CD14-positive monocyte (primary cell): ENCODE measurements around the gene NLGN1. TPM values are rescaled to one million over a fixed set of nuclear protein-coding genes. Genes with fewer than 3 reads are reported as not detected.

Source experiments
- DNase-seq, 3 donors: peaks; one replicate each; pipeline ENCODE4 v3.0.0-alpha.2; 2011 to 2022
- H2AFZ ChIP-seq: 2 replicates; pipeline ENCODE4 v1.6.0; 2012; ENCODE audit warnings: mild to moderate bottlenecking, low read depth, low read length, inconsistent platforms; ENCODE audit not compliant: insufficient read depth, poor library complexity, severe bottlenecking
- H3K27ac ChIP-seq, 2 donors: 1 replicate in 1 of 2; 2 replicates in 1 of 2; pipeline ENCODE4 v1.5.1; 2012 to 2013; ENCODE audit warnings: low read length in 2 of 2, control low read depth in 1 of 2, inconsistent platforms in 1 of 2, low read depth in 1 of 2, mild to moderate bottlenecking in 1 of 2
- H3K27me3 ChIP-seq, 2 donors: one replicate each; pipeline versions ENCODE4 v1.6.0 to v1.6.1; 2011 to 2013; ENCODE audit warnings: low read length in 2 of 2; ENCODE audit not compliant: control insufficient read depth in 2 of 2, insufficient read depth in 2 of 2
- H3K36me3 ChIP-seq, 2 donors: replicated peaks in 1 of 2; 1 replicate in 1 of 2; 2 replicates in 1 of 2; pipeline versions ENCODE4 v1.5.1 to v1.6.1; 2012 to 2013; ENCODE audit warnings: low read length in 2 of 2, control low read depth in 1 of 2, inconsistent platforms in 1 of 2, mild to moderate bottlenecking in 1 of 2; ENCODE audit not compliant: insufficient read depth in 2 of 2, control insufficient read depth in 1 of 2
- H3K4me1 ChIP-seq, 2 donors: 1 replicate in 1 of 2; 2 replicates in 1 of 2; pipeline versions ENCODE4 v1.5.1 to v1.6.1; 2012 to 2013; ENCODE audit warnings: low read length in 2 of 2, control low read depth in 1 of 2, inconsistent platforms in 1 of 2, mild to moderate bottlenecking in 1 of 2, moderate library complexity in 1 of 2; ENCODE audit not compliant: insufficient read depth in 2 of 2, control insufficient read depth in 1 of 2
- H3K4me2 ChIP-seq: replicated peaks from 2 replicates; pipeline ENCODE3; 2012; ENCODE audit warnings: low read length, moderate library complexity, mild to moderate bottlenecking; ENCODE audit not compliant: poor library complexity, severe bottlenecking; ENCODE audit errors: extremely low read depth
- H3K4me3 ChIP-seq, 3 experiments: fragments of 200-600 bp in 1 of 3; sonication (generic) in 1 of 3; replicated peaks in 1 of 3; 1 replicate in 2 of 3; 2 replicates in 1 of 3; pipeline ENCODE4 v1.5.1; 2011 to 2013; ENCODE audit warnings: low read length in 3 of 3, mild to moderate bottlenecking in 3 of 3, control low read depth in 2 of 3, low read depth in 2 of 3, inconsistent platforms in 1 of 3, moderate library complexity in 1 of 3
- H3K79me2 ChIP-seq: 2 replicates; pipeline ENCODE4 v1.6.0; 2012; ENCODE audit warnings: mild to moderate bottlenecking, control low read depth, inconsistent platforms, low read length, moderate library complexity; ENCODE audit not compliant: insufficient read depth
- H3K9ac ChIP-seq: 2 replicates; pipeline ENCODE4 v1.6.0; 2017; ENCODE audit warnings: low read length, mild to moderate bottlenecking; ENCODE audit not compliant: insufficient read depth, poor library complexity, severe bottlenecking
- H3K9me3 ChIP-seq, 2 donors: replicated peaks in 1 of 2; 1 replicate in 1 of 2; 2 replicates in 1 of 2; pipeline versions ENCODE4 v1.5.1 to v1.6.1; 2012 to 2013; ENCODE audit warnings: low read length in 2 of 2, control low read depth in 1 of 2; ENCODE audit not compliant: control insufficient read depth in 1 of 2, insufficient read depth in 1 of 2
- H4K20me1 ChIP-seq: 2 replicates; pipeline ENCODE4 v1.6.0; 2012; ENCODE audit warnings: mild to moderate bottlenecking, low read length, control low read depth, moderate library complexity; ENCODE audit not compliant: insufficient read depth
- H3K27ac Mint-ChIP-seq, 7 donors: one replicate each; pipeline ENCODE4 v1.8.0; 2020; ENCODE audit warnings: mild to moderate bottlenecking in 7 of 7, mixed read lengths in 7 of 7, moderate library complexity in 6 of 7, inconsistent platforms in 2 of 7
- H3K27me3 Mint-ChIP-seq, 3 donors: one replicate each; pipeline ENCODE4 v1.8.0; 2021 to 2022; ENCODE audit warnings: low read depth in 3 of 3, mild to moderate bottlenecking in 3 of 3, mixed read lengths in 3 of 3, moderate library complexity in 3 of 3, inconsistent platforms in 1 of 3
- H3K36me3 Mint-ChIP-seq, 2 donors: one replicate each; pipeline ENCODE4 v1.8.0; 2020; ENCODE audit warnings: mixed read lengths in 2 of 2, inconsistent platforms in 1 of 2, mild to moderate bottlenecking in 1 of 2
- H3K4me1 Mint-ChIP-seq: one replicate; pipeline ENCODE4 v1.8.0; 2020; ENCODE audit warnings: mild to moderate bottlenecking, mixed read lengths
- H3K4me3 Mint-ChIP-seq, 2 donors: one replicate each; pipeline ENCODE4 v1.8.0; 2020; ENCODE audit warnings: mild to moderate bottlenecking in 2 of 2, mixed read lengths in 2 of 2, moderate library complexity in 1 of 2
- H3K9me3 Mint-ChIP-seq, 7 donors: one replicate each; pipeline ENCODE4 v1.8.0; 2020 to 2022; ENCODE audit warnings: mixed read lengths in 7 of 7, mild to moderate bottlenecking in 6 of 7, moderate library complexity in 6 of 7, inconsistent platforms in 2 of 7
- CTCF ChIP-seq: fragments of 200-600 bp; IDR thresholded peaks from one replicate; pipeline ENCODE4 v1.8.0; 2022; ENCODE audit warnings: antibody characterized with exemption, mild to moderate bottlenecking
- WGBS: methylation state at CpG from one replicate; pipeline ENCODE4 v1.1.5; 2013; ENCODE audit warnings: missing lambda C conversion rate; ENCODE audit not compliant: insufficient coverage; 5-methylcytosine and 5-hydroxymethylcytosine counted together
- intact Hi-C, 2 donors: fragments of 100-400 bp; cut with micrococcal nuclease; formaldehyde crosslinking; loops; one replicate each; pipeline versions ENCODE4 v1.15.0 to v1.15.1; 2023
- polyA plus RNA-seq, 3 donors: library from polyadenylated mRNA; depleted of rRNA in 1 of 3; unstranded in 2 of 3; stranded (reverse) in 1 of 3; fragments of 300-500 nt in 2 of 3; fragments of >200 nt in 1 of 3; fragmentation: Illumina TruSeq in 2 of 3; gene quantifications; 1 replicate in 2 of 3; 2 replicates in 1 of 3; pipeline ENCODE4 v1.2.3, GENCODE V29; 2012 to 2021

The NLGN1 gene
- polyA plus RNA-seq, 3 donors: not detected

GRCh38 chr3:174072675-174073074, 675.1 kb downstream of the NLGN1 start:
- H3K27ac ChIP-seq: no peak overlapping the region
- no peak for TF ChIP-seq CTCF
- H4K20me1 ChIP-seq: no peaks in the 10 kb centered on the region
- Mint-ChIP-seq H3K9me3 (peaks cover 0 to 5% (median 3%) of the 10 kb centered on the region in 7 donors), H3K4me3 (no peak overlapping the region), H3K4me1 (no peaks in the 10 kb centered on the region), H3K36me3 (no peaks in the 10 kb centered on the region), H3K27ac (no peak overlapping the region), H3K27me3 (no peaks in the 10 kb centered on the region)
- no peak overlapping the region for H3K9ac ChIP-seq
- no peak overlapping the region for H3K4me3 ChIP-seq
- no peaks in the 10 kb centered on the region for H3K36me3 ChIP-seq
- no peak overlapping the region for H2AFZ ChIP-seq
- no peak for DNase-seq
- no peaks in the 10 kb centered on the region for H3K4me1 ChIP-seq
- no peak overlapping the region for H3K4me2 ChIP-seq
- intact Hi-C loops: no loop called here
- H3K27me3 ChIP-seq: no peaks in the 10 kb centered on the region
- no peaks in the 10 kb centered on the region for H3K9me3 ChIP-seq
- H3K79me2 ChIP-seq: no peaks in the 10 kb centered on the region
- WGBS: 0% methylated on average over 1 of the region's 1 CpG

- Mint-ChIP-seq H3K9me3 (peaks cover 0 to 6% (median 3%) of the 10 kb centered on the region in 7 donors), H3K27ac (no peak overlapping the region), H3K4me3 (no peak overlapping the region), H3K27me3 (no peaks in the 10 kb centered on the region), H3K4me1 (no peaks in the 10 kb centered on the region), H3K36me3 (no peaks in the 10 kb centered on the region)
- Histone ChIP-seq H3K4me2 (no peak overlapping the region), H3K27ac (no peak overlapping the region), H4K20me1 (no peaks in the 10 kb centered on the region), H3K4me3 (no peak overlapping the region), H3K9ac (no peak overlapping the region), H2AFZ (no peak overlapping the region), H3K36me3 (no peaks in the 10 kb centered on the region), H3K4me1 (no peaks in the 10 kb centered on the region), H3K79me2 (no peaks in the 10 kb centered on the region), H3K9me3 (no peaks in the 10 kb centered on the region), H3K27me3 (no peaks in the 10 kb centered on the region)
- intact Hi-C loops: no loop called here
- no CpG with 5 or more reads among the region's 3 CpGs for WGBS
- no peak for TF ChIP-seq CTCF
- DNase-seq: no peak
Measured at GRCh38 chr3:174083706-174084105, 686.2 kb downstream of the NLGN1 start.
